AG10803 (cell line): ENCODE measurements around the gene TRANK1.

ENCODE experiments used
- DNase-seq: peaks from one replicate; pipeline ENCODE4 v3.0.0; 2010; ENCODE audit warnings: low read depth
- H3K4me3 ChIP-seq: 2 replicates; pipeline ENCODE4 v1.5.1; 2011; ENCODE audit warnings: mild to moderate bottlenecking, low read length, control low read depth
- CTCF ChIP-seq: conservative IDR thresholded peaks from 2 replicates; pipeline ENCODE4 v1.5.1; 2011; ENCODE audit warnings: mild to moderate bottlenecking, low read length, control low read depth, inconsistent platforms

The TRANK1 gene

GRCh38 chr3:36944641-36945270 is at the start of gene TRANK1:
TRANK1 (minus strand) TSS chr3:36945054; CDS start chr3:36944809, 245 bp downstream.
- H3K4me3 ChIP-seq: peak within 1 kb of the TSS; percentile 73
- no peak for TF ChIP-seq CTCF
- DNase-seq: peak; percentile 60

GRCh38 chr3:36993326-36994283 is 48.8 kb upstream of the TRANK1 start, which contains the start of gene MLH1:
MLH1 (plus strand) TSS chr3:36993518; CDS start chr3:36993548, 30 bp downstream.
- DNase-seq: peak; percentile 100
- peak within 1 kb of the TSS; percentile 89 for H3K4me3 ChIP-seq
- TF ChIP-seq CTCF: no peak

- DNase-seq: no peak
- TF ChIP-seq CTCF: peak; percentile 10
- peak within 1 kb of the TSS; percentile 89 for H3K4me3 ChIP-seq
Measured at GRCh38 chr3:36992806-36993325, 48.0 kb upstream of the TRANK1 start, which contains the start of gene EPM2AIP1. EPM2AIP1 (minus strand) TSS chr3:36993131; CDS start chr3:36993077, 54 bp downstream.

- no peak for TF ChIP-seq CTCF
- peak overlapping the region; percentile 89 for H3K4me3 ChIP-seq
- DNase-seq: peak; percentile 67
Measured at GRCh38 chr3:36991923-36992805, 47.3 kb upstream of the TRANK1 start.

GRCh38 chr3:36991147-36991546 is 46.3 kb upstream of the TRANK1 start:
- no peak for TF ChIP-seq CTCF
- H3K4me3 ChIP-seq: peak overlapping the region; percentile 89
- no peak for DNase-seq

- DNase-seq: no peak
- H3K4me3 ChIP-seq: no peak overlapping the region
- no peak for TF ChIP-seq CTCF
Measured at GRCh38 chr3:36989568-36989967, 44.7 kb upstream of the TRANK1 start.
